ENCODE results near the gene LDLRAD3.

GRCh38 chr11:36161572-36161971, 217.7 kb downstream of the LDLRAD3 start:
- TF ChIP-seq GATA3 (IDR thresholded peaks at IDR 0.05; ENCODE audit: low read depth, low read length) (no peak), GATA2 (IDR thresholded peaks at IDR 0.05; ENCODE audit: low read depth, low read length) (no peak)

Measured in SH-SY5Y (cell line).